T-cell (primary cell): ENCODE measurements around the gene NR2F1-AS1. TPM values are rescaled to one million over a fixed set of nuclear protein-coding genes. Genes with fewer than 3 reads are reported as not detected.

Experiments
- ATAC-seq, 4 experiments: fragments of 200-7000 bp in 3 of 4; fragments of 150-1000 bp in 1 of 4; cut with Tn5 transposase; replicated peaks in 1 of 4; 1 replicate in 3 of 4; 2 replicates in 1 of 4; pipeline ENCODE4 v1.10.0; 2021; ENCODE audit warnings: moderate library complexity in 3 of 4, mild to moderate bottlenecking in 2 of 4, moderate number of reproducible peaks in 1 of 4
- CTCF ChIA-PET, 2 donors: fragments of 300-600 bp; sonication (Branson Sonifier 250); formaldehyde crosslinking; loops; one replicate each; lab custom pipeline; 2022; ENCODE audit warnings: antibody characterized with exemption in 2 of 2; lab: Charles Lee
- POLR2A ChIA-PET, 2 donors: fragments of 300-600 bp; sonication (Branson Sonifier 250); formaldehyde crosslinking; loops; one replicate each; lab custom pipeline; 2022; ENCODE audit warnings: antibody characterized with exemption in 2 of 2; lab: Charles Lee
- DNase-seq, 35 experiments: peaks; one replicate each; pipeline versions ENCODE4 v3.0.0 to v3.0.0-alpha.2; 2013 to 2023
- H3K27ac ChIP-seq: one replicate; pipeline ENCODE4 v1.5.1; 2013; ENCODE audit warnings: low read length
- H3K27me3 ChIP-seq, 2 experiments: replicated peaks in 1 of 2; 1 replicate in 1 of 2; 2 replicates in 1 of 2; pipeline versions ENCODE4 v1.6.1 to v1.7.0; 2013; ENCODE audit warnings: low read length in 1 of 2, mixed read lengths in 1 of 2; ENCODE audit not compliant: control insufficient read depth in 2 of 2, insufficient read depth in 2 of 2; ENCODE audit errors: extremely low read depth in 1 of 2
- H3K36me3 ChIP-seq, 2 donors: 1 replicate in 1 of 2; 2 replicates in 1 of 2; pipeline versions ENCODE4 v1.6.1 to v1.7.0; 2013; ENCODE audit warnings: low read length in 1 of 2; ENCODE audit not compliant: control insufficient read depth in 2 of 2, insufficient read depth in 1 of 2; ENCODE audit errors: extremely low read depth in 1 of 2
- H3K4me1 ChIP-seq, 2 experiments: 1 replicate in 1 of 2; 2 replicates in 1 of 2; pipeline versions ENCODE4 v1.6.1 to v1.7.0; 2013; ENCODE audit warnings: low read length in 2 of 2, mixed read lengths in 1 of 2; ENCODE audit not compliant: insufficient read depth in 2 of 2, control insufficient read depth in 1 of 2; ENCODE audit errors: extremely low read depth in 1 of 2
- H3K4me3 ChIP-seq, 2 donors: 1 replicate in 1 of 2; 2 replicates in 1 of 2; pipeline versions ENCODE4 v1.5.1 to v1.7.0; 2013; ENCODE audit warnings: mild to moderate bottlenecking in 2 of 2, low read length in 1 of 2, moderate library complexity in 1 of 2; ENCODE audit not compliant: control insufficient read depth in 1 of 2; ENCODE audit errors: extremely low read depth in 1 of 2
- H3K9me3 ChIP-seq: 2 replicates; pipeline ENCODE4 v1.7.0; 2013
- H3K27ac Mint-ChIP-seq, 2 donors: one replicate each; pipeline ENCODE4 v1.8.0; 2020 to 2021; ENCODE audit warnings: mild to moderate bottlenecking in 2 of 2, mixed read lengths in 2 of 2
- H3K27me3 Mint-ChIP-seq, 2 donors: one replicate each; pipeline ENCODE4 v1.8.0; 2021 to 2022; ENCODE audit warnings: mixed read lengths in 2 of 2
- H3K36me3 Mint-ChIP-seq: one replicate; pipeline ENCODE4 v1.8.0; 2021; ENCODE audit warnings: mixed read lengths
- H3K4me1 Mint-ChIP-seq, 3 donors: one replicate each; pipeline ENCODE4 v1.8.0; 2020 to 2022; ENCODE audit warnings: mixed read lengths in 3 of 3, mild to moderate bottlenecking in 1 of 3
- H3K4me3 Mint-ChIP-seq, 3 donors: one replicate each; pipeline ENCODE4 v1.8.0; 2020 to 2022; ENCODE audit warnings: mild to moderate bottlenecking in 3 of 3, mixed read lengths in 3 of 3, moderate library complexity in 3 of 3
- H3K9me3 Mint-ChIP-seq, 3 donors: one replicate each; pipeline ENCODE4 v1.8.0; 2020 to 2022; ENCODE audit warnings: mixed read lengths in 3 of 3
- WGBS: methylation state at CpG from one replicate; pipeline ENCODE4 v1.1.5; 2013; ENCODE audit warnings: missing lambda C conversion rate; ENCODE audit not compliant: insufficient coverage; 5-methylcytosine and 5-hydroxymethylcytosine counted together
- total RNA-seq, 35 experiments: library from RNA in 6 of 35; stranded (reverse) in 6 of 35; fragments of 120-200 nt in 1 of 35; gene quantifications; one replicate each; pipeline versions ENCODE4 v1.2.1 to v1.2.4 and lab custom pipeline; 2013 to 2026

NR2F1-AS1 gene
- total RNA-seq, 5 donors from 2014 or later (not counting 1 experiment from before 2014, with no cell fraction given) = not detected

- peak in 1 of 35 experiments; percentile 31 for DNase-seq
- Mint-ChIP-seq H3K4me1 (peaks cover 20 to 27% (median 27%) of the 10 kb centered on the region in 3 donors), H3K9me3 (no peaks in the 10 kb centered on the region), H3K36me3 (no peaks in the 10 kb centered on the region), H3K27ac (no peak overlapping the region), H3K4me3 (peak overlapping the region in 2 of 3 donors; percentile 69 to 76), H3K27me3 (peaks cover 44 to 47% of the 10 kb centered on the region in 2 donors)
- Histone ChIP-seq H3K27me3 (peaks cover 12 to 62% of the 10 kb centered on the region in 2 experiments), H3K9me3 (no peaks in the 10 kb centered on the region), H3K27ac (no peak overlapping the region), H3K4me1 (peaks cover 11 to 56% of the 10 kb centered on the region in 2 experiments), H3K36me3 (no peaks in the 10 kb centered on the region), H3K4me3 (peak overlapping the region; percentile 46 to 78)
- peak in 2 of 4 experiments; percentile 19 to 28 for ATAC-seq
- WGBS = 4% methylated on average over 52 of the region's 73 CpGs
- ChIA-PET CTCF (interaction anchor here in 1 of 2 donors (0.6 to 1.1 kb wide), 2 partner anchors 219 to 220 kb away, joined by 3 read pairs; no protein-coding TSS in a partner anchor), POLR2A (no interaction called here)
These were observed 724 bp downstream of the NR2F1-AS1 start for GRCh38 chr5:93580063-93580926.

- Histone ChIP-seq H3K27ac (no peak overlapping the region), H3K4me1 (peaks cover 11 to 53% of the 10 kb centered on the region in 2 experiments), H3K4me3 (peak overlapping the region; percentile 46 to 78), H3K27me3 (peaks cover 17 to 62% of the 10 kb centered on the region in 2 experiments), H3K36me3 (no peaks in the 10 kb centered on the region), H3K9me3 (no peaks in the 10 kb centered on the region)
- ATAC-seq (peak in 2 of 4 experiments; percentile 2 to 3), DNase-seq (peak in 1 of 35 experiments; percentile 27)
- ChIA-PET POLR2A (interaction anchor here in 1 of 2 donors (0.5 kb wide), 1 partner anchor 33 kb away, joined by 8 read pairs; no protein-coding TSS in a partner anchor), CTCF (no interaction called here)
- Mint-ChIP-seq H3K9me3 (no peaks in the 10 kb centered on the region), H3K36me3 (no peaks in the 10 kb centered on the region), H3K27ac (no peak overlapping the region), H3K4me3 (peak overlapping the region in 2 of 3 donors; percentile 69 to 76), H3K27me3 (peaks cover 49 to 52% of the 10 kb centered on the region in 2 donors), H3K4me1 (peaks cover 20 to 26% (median 25%) of the 10 kb centered on the region in 3 donors)
- 3% methylated on average over 32 of the region's 32 CpGs for WGBS
These were observed 1.3 kb downstream of the NR2F1-AS1 start for GRCh38 chr5:93579692-93580062.

GRCh38 chr5:93578813-93579691, 2.0 kb downstream of the NR2F1-AS1 start:
- Mint-ChIP-seq H3K9me3 (no peaks in the 10 kb centered on the region), H3K36me3 (no peaks in the 10 kb centered on the region), H3K27ac (no peak overlapping the region), H3K27me3 (peaks cover 55 to 59% of the 10 kb centered on the region in 2 donors), H3K4me1 (peaks cover 20 to 26% (median 25%) of the 10 kb centered on the region in 3 donors), H3K4me3 (peak overlapping the region in 1 of 3 donors; percentile 48)
- Histone ChIP-seq H3K9me3 (no peaks in the 10 kb centered on the region), H3K27ac (no peak overlapping the region), H3K4me3 (peak overlapping the region; percentile 16 to 35), H3K27me3 (peaks cover 20 to 68% of the 10 kb centered on the region in 2 experiments), H3K4me1 (peaks cover 11 to 53% of the 10 kb centered on the region in 2 experiments), H3K36me3 (no peaks in the 10 kb centered on the region)
- 3% methylated on average over 29 of the region's 49 CpGs for WGBS
- no peak for DNase-seq
- ATAC-seq = no peak
- POLR2A ChIA-PET = interaction anchor here in 1 of 2 donors (0.5 kb wide), 1 partner anchor 34 kb away, joined by 8 read pairs; no protein-coding TSS in a partner anchor
- CTCF ChIA-PET = no interaction called here

GRCh38 chr5:93577854-93578812, 2.9 kb downstream of the NR2F1-AS1 start:
- Mint-ChIP-seq H3K27me3 (peaks cover 65 to 68% of the 10 kb centered on the region in 2 donors), H3K4me3 (peak overlapping the region; percentile 21 to 48 (median 34)), H3K27ac (peak overlapping the region in 1 of 2 donors; percentile 20), H3K36me3 (no peaks in the 10 kb centered on the region), H3K9me3 (no peaks in the 10 kb centered on the region), H3K4me1 (peaks cover 20 to 27% (median 22%) of the 10 kb centered on the region in 3 donors)
- 30% methylated on average over 9 of the region's 25 CpGs for WGBS
- Histone ChIP-seq H3K4me1 (peaks cover 4 to 45% of the 10 kb centered on the region in 2 experiments), H3K4me3 (no peak overlapping the region), H3K36me3 (no peaks in the 10 kb centered on the region), H3K9me3 (no peaks in the 10 kb centered on the region), H3K27ac (no peak overlapping the region), H3K27me3 (peaks cover 26 to 71% of the 10 kb centered on the region in 2 experiments)
- DNase-seq (no peak), ATAC-seq (no peak)
- CTCF ChIA-PET = interaction anchor here in 1 of 2 donors (0.5 to 0.7 kb wide), 2 partner anchors 226 to 526 kb away, joined by 3 to 4 read pairs; no protein-coding TSS in a partner anchor
- POLR2A ChIA-PET = interaction anchor here in 1 of 2 donors (0.6 kb wide), 1 partner anchor 226 kb away, joined by 4 read pairs; no protein-coding TSS in a partner anchor

GRCh38 chr5:93576994-93577853, 3.8 kb downstream of the NR2F1-AS1 start:
- ChIA-PET CTCF (interaction anchor here in 1 of 2 donors (0.7 kb wide), 1 partner anchor 227 kb away, joined by 3 read pairs; no protein-coding TSS in a partner anchor), POLR2A (no interaction called here)
- Mint-ChIP-seq H3K9me3 (no peaks in the 10 kb centered on the region), H3K27me3 (peaks cover 73 to 77% of the 10 kb centered on the region in 2 donors), H3K4me1 (peaks cover 20 to 31% (median 28%) of the 10 kb centered on the region in 3 donors), H3K4me3 (peak overlapping the region in 1 of 3 donors; percentile 48), H3K27ac (no peak overlapping the region), H3K36me3 (no peaks in the 10 kb centered on the region)
- no peaks in the 10 kb centered on the region for H3K36me3 ChIP-seq
- DNase-seq = no peak
- no peak overlapping the region for H3K4me3 ChIP-seq
- peaks cover 3 to 46% of the 10 kb centered on the region in 2 experiments for H3K4me1 ChIP-seq
- no peak for ATAC-seq
- peaks cover 28 to 73% of the 10 kb centered on the region in 2 experiments for H3K27me3 ChIP-seq
- H3K27ac ChIP-seq = no peak overlapping the region
- no peaks in the 10 kb centered on the region for H3K9me3 ChIP-seq
- WGBS = 40% methylated on average over 4 of the region's 9 CpGs
